Spleen (tissue), 7 donors: ENCODE results near the gene OSBPL10.

Experiments used
- POLR2A ChIP-seq, 3 donors: fragments of 450-650 bp; IDR thresholded peaks; one replicate each; pipeline ENCODE4 v1.5.1; 2017; ENCODE audit warnings: antibody characterized with exemption in 3 of 3, mild to moderate bottlenecking in 1 of 3
- POLR2AphosphoS5 ChIP-seq, 3 donors: sonication (generic); formaldehyde crosslinking; IDR thresholded peaks; one replicate each; pipeline ENCODE4 v1.5.1; 2017; ENCODE audit warnings: antibody characterized with exemption in 3 of 3
- TF ChIP-seq, protein P1 (sequence below), 11 experiments: fragments of 200-600 bp in 7 of 11; fragments of 450-650 bp in 4 of 11; sonication (generic) in 4 of 11; IDR thresholded peaks in 8 of 11; conservative IDR thresholded peaks in 3 of 11; 1 replicate in 7 of 11; 2 replicates in 4 of 11; pipeline versions ENCODE4 v1.4.0 to v1.8.0; 2016 to 2021; ENCODE audit warnings: antibody characterized with exemption in 11 of 11, inconsistent platforms in 4 of 11, mild to moderate bottlenecking in 1 of 11
- donor health status: DM: no; HTN: no; CAD: no; lungs with moderate emphysema.
- donor health status: DM: no; HTN: no; CAD: no.
- donor health status: DM: no; HTN: no; CAD: no.

DNA sequence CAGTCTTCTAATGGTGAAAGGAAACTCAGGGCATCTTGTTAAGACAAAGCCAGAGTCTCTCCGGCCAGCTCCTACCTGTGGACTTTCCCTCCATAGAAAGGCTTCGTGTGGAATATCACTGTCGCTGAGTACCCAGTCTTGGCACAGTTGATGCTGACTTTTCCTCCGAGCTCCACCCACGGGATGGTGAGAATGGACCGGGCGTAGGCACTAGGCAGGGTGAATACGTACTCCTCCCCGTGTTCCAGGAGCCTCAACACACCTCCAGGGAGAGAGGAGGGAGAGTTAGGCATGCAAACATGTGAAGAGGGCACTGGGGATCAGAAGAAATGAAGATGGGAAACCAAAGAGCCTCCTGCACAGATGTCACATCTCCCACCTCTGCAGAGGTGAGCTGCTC is 310.3 kb downstream of the OSBPL10 start:
- TF ChIP-seq, protein P1, sequence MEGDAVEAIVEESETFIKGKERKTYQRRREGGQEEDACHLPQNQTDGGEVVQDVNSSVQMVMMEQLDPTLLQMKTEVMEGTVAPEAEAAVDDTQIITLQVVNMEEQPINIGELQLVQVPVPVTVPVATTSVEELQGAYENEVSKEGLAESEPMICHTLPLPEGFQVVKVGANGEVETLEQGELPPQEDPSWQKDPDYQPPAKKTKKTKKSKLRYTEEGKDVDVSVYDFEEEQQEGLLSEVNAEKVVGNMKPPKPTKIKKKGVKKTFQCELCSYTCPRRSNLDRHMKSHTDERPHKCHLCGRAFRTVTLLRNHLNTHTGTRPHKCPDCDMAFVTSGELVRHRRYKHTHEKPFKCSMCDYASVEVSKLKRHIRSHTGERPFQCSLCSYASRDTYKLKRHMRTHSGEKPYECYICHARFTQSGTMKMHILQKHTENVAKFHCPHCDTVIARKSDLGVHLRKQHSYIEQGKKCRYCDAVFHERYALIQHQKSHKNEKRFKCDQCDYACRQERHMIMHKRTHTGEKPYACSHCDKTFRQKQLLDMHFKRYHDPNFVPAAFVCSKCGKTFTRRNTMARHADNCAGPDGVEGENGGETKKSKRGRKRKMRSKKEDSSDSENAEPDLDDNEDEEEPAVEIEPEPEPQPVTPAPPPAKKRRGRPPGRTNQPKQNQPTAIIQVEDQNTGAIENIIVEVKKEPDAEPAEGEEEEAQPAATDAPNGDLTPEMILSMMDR (IDR thresholded peaks at IDR 0.05 in 8 of 11, conservative IDR thresholded peaks at IDR 0.05 in 3 of 11) = no peak
- no peak for TF ChIP-seq POLR2A (IDR thresholded peaks at IDR 0.05)
- no peak for TF ChIP-seq POLR2AphosphoS5 (IDR thresholded peaks at IDR 0.05)
